ENCODE measurements around the gene DLG2.

The DLG2 gene

GRCh38 chr11:85394283-85394682 is 232.9 kb downstream of the DLG2 start:
- no peak for DNase-seq
- TF ChIP-seq, protein P1, sequence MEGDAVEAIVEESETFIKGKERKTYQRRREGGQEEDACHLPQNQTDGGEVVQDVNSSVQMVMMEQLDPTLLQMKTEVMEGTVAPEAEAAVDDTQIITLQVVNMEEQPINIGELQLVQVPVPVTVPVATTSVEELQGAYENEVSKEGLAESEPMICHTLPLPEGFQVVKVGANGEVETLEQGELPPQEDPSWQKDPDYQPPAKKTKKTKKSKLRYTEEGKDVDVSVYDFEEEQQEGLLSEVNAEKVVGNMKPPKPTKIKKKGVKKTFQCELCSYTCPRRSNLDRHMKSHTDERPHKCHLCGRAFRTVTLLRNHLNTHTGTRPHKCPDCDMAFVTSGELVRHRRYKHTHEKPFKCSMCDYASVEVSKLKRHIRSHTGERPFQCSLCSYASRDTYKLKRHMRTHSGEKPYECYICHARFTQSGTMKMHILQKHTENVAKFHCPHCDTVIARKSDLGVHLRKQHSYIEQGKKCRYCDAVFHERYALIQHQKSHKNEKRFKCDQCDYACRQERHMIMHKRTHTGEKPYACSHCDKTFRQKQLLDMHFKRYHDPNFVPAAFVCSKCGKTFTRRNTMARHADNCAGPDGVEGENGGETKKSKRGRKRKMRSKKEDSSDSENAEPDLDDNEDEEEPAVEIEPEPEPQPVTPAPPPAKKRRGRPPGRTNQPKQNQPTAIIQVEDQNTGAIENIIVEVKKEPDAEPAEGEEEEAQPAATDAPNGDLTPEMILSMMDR (IDR thresholded peaks at IDR 0.05; ENCODE audit: low read depth, low read length), result no peak
- Histone ChIP-seq H3K4me3 (ENCODE audit: low read depth, low read length) (no peak overlapping the region), H3K27ac (no peak overlapping the region), H3K27me3 (ENCODE audit: insufficient read depth, low read depth, severe bottlenecking) (no peaks in the 10 kb centered on the region), H3K9me3 (ENCODE audit: severe bottlenecking) (no peaks in the 10 kb centered on the region), H3K36me3 (no peaks in the 10 kb centered on the region)

GRCh38 chr11:85391141-85391540 is 236.0 kb downstream of the DLG2 start:
- DNase-seq, result no peak
- no peaks in the 10 kb centered on the region for H3K9me3 ChIP-seq (ENCODE audit: severe bottlenecking)
- no peak overlapping the region for H3K4me3 ChIP-seq (ENCODE audit: low read depth, low read length)
- H3K27ac ChIP-seq, result no peak overlapping the region
- TF ChIP-seq, protein P1 (IDR thresholded peaks at IDR 0.05; ENCODE audit: low read depth, low read length), result no peak
- H3K27me3 ChIP-seq (ENCODE audit: insufficient read depth, low read depth, severe bottlenecking), result no peaks in the 10 kb centered on the region
- no peaks in the 10 kb centered on the region for H3K36me3 ChIP-seq

GRCh38 chr11:85385547-85385946 is 241.6 kb downstream of the DLG2 start:
- Histone ChIP-seq H3K9me3 (ENCODE audit: severe bottlenecking) (no peaks in the 10 kb centered on the region), H3K36me3 (no peaks in the 10 kb centered on the region), H3K4me3 (ENCODE audit: low read depth, low read length) (no peak overlapping the region), H3K27me3 (ENCODE audit: insufficient read depth, low read depth, severe bottlenecking) (no peaks in the 10 kb centered on the region), H3K27ac (no peak overlapping the region)
- TF ChIP-seq, protein P1 (IDR thresholded peaks at IDR 0.05; ENCODE audit: low read depth, low read length), result no peak
- DNase-seq, result no peak

- H3K9me3 ChIP-seq (ENCODE audit: severe bottlenecking), result no peaks in the 10 kb centered on the region
- no peak for DNase-seq
- TF ChIP-seq, protein P1 (IDR thresholded peaks at IDR 0.05; ENCODE audit: low read depth, low read length), result no peak
- H3K36me3 ChIP-seq, result no peaks in the 10 kb centered on the region
- H3K27me3 ChIP-seq (ENCODE audit: insufficient read depth, low read depth, severe bottlenecking), result no peaks in the 10 kb centered on the region
- no peak overlapping the region for H3K27ac ChIP-seq
- no peak overlapping the region for H3K4me3 ChIP-seq (ENCODE audit: low read depth, low read length)
These were observed 242.0 kb downstream of the DLG2 start for GRCh38 chr11:85385111-85385510.

DNA sequence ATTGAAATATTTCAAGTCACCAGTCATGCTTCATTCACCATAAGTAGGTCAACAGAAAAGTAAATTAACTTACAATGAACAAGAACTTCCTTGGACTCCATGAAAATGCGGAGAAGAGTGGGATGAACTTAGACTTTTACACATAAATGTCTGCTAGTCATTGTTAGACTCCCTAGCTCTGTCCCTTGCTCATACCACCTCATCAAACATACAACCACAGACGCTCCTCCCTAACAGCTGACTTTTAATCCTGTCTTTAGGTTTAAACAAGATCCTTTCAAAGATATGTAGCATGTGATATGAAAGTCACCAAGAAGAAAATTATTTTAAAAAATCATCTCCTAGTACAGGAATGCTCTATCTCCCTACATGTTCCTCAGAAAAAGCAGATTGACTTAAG is 248.1 kb downstream of the DLG2 start:
- H3K9me3 ChIP-seq (ENCODE audit: severe bottlenecking), result no peaks in the 10 kb centered on the region
- no peak overlapping the region for H3K27ac ChIP-seq
- TF ChIP-seq, protein P1 (IDR thresholded peaks at IDR 0.05; ENCODE audit: low read depth, low read length), result no peak
- no peaks in the 10 kb centered on the region for H3K36me3 ChIP-seq
- no peak for DNase-seq
- H3K4me3 ChIP-seq (ENCODE audit: low read depth, low read length), result no peak overlapping the region
- H3K27me3 ChIP-seq (ENCODE audit: insufficient read depth, low read depth, severe bottlenecking), result no peaks in the 10 kb centered on the region

GRCh38 chr11:85377901-85378300 is 249.2 kb downstream of the DLG2 start:
- Histone ChIP-seq H3K4me3 (ENCODE audit: low read depth, low read length) (no peak overlapping the region), H3K27ac (no peak overlapping the region), H3K9me3 (ENCODE audit: severe bottlenecking) (no peaks in the 10 kb centered on the region), H3K27me3 (ENCODE audit: insufficient read depth, low read depth, severe bottlenecking) (no peaks in the 10 kb centered on the region), H3K36me3 (no peaks in the 10 kb centered on the region)
- no peak for DNase-seq
- TF ChIP-seq, protein P1 (IDR thresholded peaks at IDR 0.05; ENCODE audit: low read depth, low read length), result no peak

Data from WERI-Rb-1 (cell line).